OCI-LY3 (cell line): ENCODE data around the gene MICU1.
"Not testable (repeated sequence)": the region's sequence is repeated elsewhere in the genome, so short reads cannot be mapped to it uniquely, and the experiment has no call there.

ENCODE experiments used
- H2AFZ ChIP-seq: fragments of 200-600, 300-600 bp; shearing (Covaris generic); 2 replicates; pipeline ENCODE4 v1.6.0; 2014; ENCODE audit warnings: antibody characterized with exemption, low read depth, low read length
- H3K27ac ChIP-seq: fragments of 200-600, 300-600 bp; sonication (generic); 2 replicates; pipeline ENCODE4 v1.5.1; 2014; ENCODE audit warnings: mild to moderate bottlenecking, low read length, moderate library complexity, mixed read lengths
- H3K27me3 ChIP-seq: fragments of 200-600, 300-600 bp; sonication (generic); 2 replicates; pipeline ENCODE4 v1.6.1; 2014; ENCODE audit warnings: low read depth, low read length, mixed read lengths
- H3K36me3 ChIP-seq: fragments of 200-600, 300-600 bp; sonication (generic); replicated peaks from 2 replicates; pipeline ENCODE3; 2014; ENCODE audit warnings: low read depth, low read length, mixed read lengths
- H3K4me1 ChIP-seq: fragments of 300-600, 200-600 bp; sonication (generic); 2 replicates; pipeline ENCODE4 v1.6.1; 2014; ENCODE audit warnings: low read length, mixed read lengths
- H3K4me2 ChIP-seq: fragments of 200-600, 300-600 bp; sonication (generic); 2 replicates; pipeline ENCODE4 v1.6.1; 2014; ENCODE audit warnings: low read length, mixed read lengths
- H3K4me3 ChIP-seq: fragments of 300-600, 200-600 bp; sonication (generic); 2 replicates; pipeline ENCODE4 v1.5.1; 2014; ENCODE audit warnings: antibody characterized with exemption, mild to moderate bottlenecking, low read length, moderate library complexity
- H3K79me2 ChIP-seq: fragments of 300-600, 200-600 bp; shearing (Covaris generic); 2 replicates; pipeline ENCODE4 v1.6.1; 2014; ENCODE audit warnings: mild to moderate bottlenecking, low read length, mixed read lengths
- H3K9ac ChIP-seq: fragments of 300-600, 200-600 bp; shearing (Covaris generic); 2 replicates; pipeline ENCODE4 v1.6.0; 2014; ENCODE audit warnings: mild to moderate bottlenecking, low read length, moderate library complexity
- H3K9me3 ChIP-seq: fragments of 200-600, 300-600 bp; shearing (Covaris generic); 2 replicates; pipeline ENCODE4 v1.6.1; 2014; ENCODE audit warnings: low read length, mixed read lengths; ENCODE audit not compliant: insufficient read depth
- H4K20me1 ChIP-seq: fragments of 200-600, 300-600 bp; sonication (generic); 2 replicates; pipeline ENCODE4 v1.6.1; 2016; ENCODE audit warnings: low read length, mixed read lengths; ENCODE audit not compliant: insufficient read depth
- EZH2phosphoT487 ChIP-seq: fragments of 200-600 bp; shearing (Covaris generic); IDR thresholded peaks from 2 replicates; pipeline ENCODE4 v1.6.1; 2018; ENCODE audit warnings: antibody characterized with exemption, mixed run types, low read depth
- TF ChIP-seq, protein P1 (sequence below): fragments of 200-600, 300-600 bp; sonication (generic); IDR thresholded peaks from 2 replicates; pipeline ENCODE4 v1.5.1; 2014; ENCODE audit warnings: antibody characterized with exemption, low read length, low read depth

The MICU1 gene, protein sequence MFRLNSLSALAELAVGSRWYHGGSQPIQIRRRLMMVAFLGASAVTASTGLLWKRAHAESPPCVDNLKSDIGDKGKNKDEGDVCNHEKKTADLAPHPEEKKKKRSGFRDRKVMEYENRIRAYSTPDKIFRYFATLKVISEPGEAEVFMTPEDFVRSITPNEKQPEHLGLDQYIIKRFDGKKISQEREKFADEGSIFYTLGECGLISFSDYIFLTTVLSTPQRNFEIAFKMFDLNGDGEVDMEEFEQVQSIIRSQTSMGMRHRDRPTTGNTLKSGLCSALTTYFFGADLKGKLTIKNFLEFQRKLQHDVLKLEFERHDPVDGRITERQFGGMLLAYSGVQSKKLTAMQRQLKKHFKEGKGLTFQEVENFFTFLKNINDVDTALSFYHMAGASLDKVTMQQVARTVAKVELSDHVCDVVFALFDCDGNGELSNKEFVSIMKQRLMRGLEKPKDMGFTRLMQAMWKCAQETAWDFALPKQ

DNA sequence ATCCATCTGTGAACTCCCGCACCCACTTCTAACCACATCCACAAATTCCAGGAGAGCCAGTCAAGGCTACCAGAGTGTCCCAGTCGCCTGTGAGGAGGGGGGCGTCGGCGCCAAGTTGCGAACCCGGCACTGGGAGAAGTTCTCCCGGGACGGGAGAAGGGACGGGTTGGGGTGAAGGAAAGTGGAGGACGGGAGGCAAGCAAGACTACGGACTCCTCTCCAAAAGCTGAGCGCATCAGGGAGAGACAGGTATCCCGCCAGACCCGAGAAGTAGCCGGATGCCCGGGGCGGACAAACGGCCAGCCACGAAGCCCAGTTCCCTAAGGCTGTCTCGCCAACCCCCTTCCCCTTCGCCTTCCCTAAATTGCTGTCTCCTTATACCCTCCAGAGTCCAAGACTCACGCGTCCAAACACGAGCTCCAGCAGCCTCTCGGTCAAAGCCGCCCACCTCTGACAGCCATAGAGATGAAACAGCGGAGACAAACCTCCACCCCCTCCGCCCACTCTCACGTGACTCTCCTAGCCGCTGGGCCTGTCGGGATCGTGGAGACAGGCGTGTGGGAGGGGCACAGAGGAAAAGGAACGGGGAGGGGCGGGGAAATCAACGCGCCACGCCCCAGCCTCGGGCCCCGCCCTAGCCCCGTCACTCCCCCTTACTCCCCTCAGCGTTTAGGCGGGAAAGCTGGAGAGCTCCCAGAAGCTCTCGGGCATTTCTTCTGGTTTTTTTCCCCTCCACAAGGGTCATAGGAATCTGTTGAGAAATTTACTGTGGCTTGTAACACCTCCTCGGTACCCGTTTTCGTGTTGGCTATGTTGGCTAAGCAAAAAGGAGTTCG is at the start of gene MICU1:
MICU1 (minus strand) TSS at position 472 of the 836 bp plus-strand sequence. CDS start 59,286 bp downstream, outside the sequence.
- Histone ChIP-seq H3K27me3 (no peaks in the 10 kb centered on the region), H3K4me2 (peak within 1 kb of the TSS; percentile 90), H2AFZ (peak within 1 kb of the TSS; percentile 95), H3K36me3 (no peaks in the 10 kb centered on the region), H3K9ac (peak within 1 kb of the TSS; percentile 75), H3K9me3 (no peaks in the 10 kb centered on the region), H3K27ac (peak within 1 kb of the TSS; percentile 38; the same call in 1 of the 2 replicates), H3K4me1 (peaks cover 10% of the 10 kb centered on the region), H3K4me3 (peak within 1 kb of the TSS; percentile 98), H3K79me2 (no peaks in the 10 kb centered on the region), H4K20me1 (no peaks in the 10 kb centered on the region)
- TF ChIP-seq EZH2phosphoT487, result no peak
- TF ChIP-seq, protein P1, sequence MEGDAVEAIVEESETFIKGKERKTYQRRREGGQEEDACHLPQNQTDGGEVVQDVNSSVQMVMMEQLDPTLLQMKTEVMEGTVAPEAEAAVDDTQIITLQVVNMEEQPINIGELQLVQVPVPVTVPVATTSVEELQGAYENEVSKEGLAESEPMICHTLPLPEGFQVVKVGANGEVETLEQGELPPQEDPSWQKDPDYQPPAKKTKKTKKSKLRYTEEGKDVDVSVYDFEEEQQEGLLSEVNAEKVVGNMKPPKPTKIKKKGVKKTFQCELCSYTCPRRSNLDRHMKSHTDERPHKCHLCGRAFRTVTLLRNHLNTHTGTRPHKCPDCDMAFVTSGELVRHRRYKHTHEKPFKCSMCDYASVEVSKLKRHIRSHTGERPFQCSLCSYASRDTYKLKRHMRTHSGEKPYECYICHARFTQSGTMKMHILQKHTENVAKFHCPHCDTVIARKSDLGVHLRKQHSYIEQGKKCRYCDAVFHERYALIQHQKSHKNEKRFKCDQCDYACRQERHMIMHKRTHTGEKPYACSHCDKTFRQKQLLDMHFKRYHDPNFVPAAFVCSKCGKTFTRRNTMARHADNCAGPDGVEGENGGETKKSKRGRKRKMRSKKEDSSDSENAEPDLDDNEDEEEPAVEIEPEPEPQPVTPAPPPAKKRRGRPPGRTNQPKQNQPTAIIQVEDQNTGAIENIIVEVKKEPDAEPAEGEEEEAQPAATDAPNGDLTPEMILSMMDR, result no peak

DNA sequence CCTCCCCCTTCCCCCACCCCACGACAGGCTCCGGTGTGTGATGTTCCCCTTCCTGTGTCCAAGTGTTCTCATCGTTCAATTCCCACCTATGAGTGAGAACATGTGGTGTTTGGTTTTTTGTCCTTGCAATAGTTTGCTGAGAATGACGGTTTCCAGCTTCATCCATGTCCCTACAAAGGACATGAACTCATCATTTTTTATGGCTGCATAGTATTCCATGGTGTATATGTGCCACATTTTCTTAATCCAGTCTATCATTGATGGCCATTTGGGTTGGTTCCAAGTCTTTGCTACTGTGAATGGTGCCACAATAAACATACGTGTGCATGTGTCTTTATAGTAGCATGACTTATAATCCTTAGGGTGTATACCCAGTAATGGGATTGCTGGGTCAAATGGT is 48.3 kb upstream of the MICU1 start:
- not testable (repeated sequence) for H3K79me2 ChIP-seq, H4K20me1 ChIP-seq, H2AFZ ChIP-seq, H3K9ac ChIP-seq, H3K27me3 ChIP-seq, H3K27ac ChIP-seq, H3K4me2 ChIP-seq, H3K36me3 ChIP-seq, H3K4me3 ChIP-seq, H3K9me3 ChIP-seq
- H3K4me1 ChIP-seq, result peaks cover 12% of the 10 kb centered on the region

DNA sequence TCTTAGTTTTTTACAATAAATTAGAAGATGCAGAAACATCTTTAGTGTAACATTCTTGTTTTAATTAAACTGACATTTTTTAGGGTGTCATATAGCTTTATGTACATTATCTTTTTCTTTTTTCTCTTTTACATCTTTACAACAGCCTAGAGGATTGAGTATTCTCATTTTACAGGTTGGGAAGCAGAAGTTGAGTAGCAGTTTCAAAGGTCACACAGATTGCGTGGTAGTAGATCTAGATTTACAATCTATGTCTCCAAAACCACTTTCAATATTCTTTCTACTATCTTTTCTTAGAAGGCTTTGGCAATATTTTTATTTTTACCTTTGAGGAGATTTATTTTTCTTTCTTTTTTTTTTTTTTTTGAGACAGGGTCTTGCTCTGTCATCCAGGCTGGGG is 47.4 kb upstream of the MICU1 start:
- Histone ChIP-seq H3K9ac (no peak overlapping the region), H3K79me2 (no peaks in the 10 kb centered on the region), H3K36me3 (no peaks in the 10 kb centered on the region), H2AFZ (no peak overlapping the region), H4K20me1 (no peaks in the 10 kb centered on the region), H3K27ac (no peak overlapping the region), H3K4me2 (no peak overlapping the region), H3K27me3 (no peaks in the 10 kb centered on the region), H3K4me3 (no peak overlapping the region), H3K4me1 (peaks cover 12% of the 10 kb centered on the region), H3K9me3 (no peaks in the 10 kb centered on the region)
- TF ChIP-seq, protein P1, result no peak
- TF ChIP-seq EZH2phosphoT487, result no peak

DNA sequence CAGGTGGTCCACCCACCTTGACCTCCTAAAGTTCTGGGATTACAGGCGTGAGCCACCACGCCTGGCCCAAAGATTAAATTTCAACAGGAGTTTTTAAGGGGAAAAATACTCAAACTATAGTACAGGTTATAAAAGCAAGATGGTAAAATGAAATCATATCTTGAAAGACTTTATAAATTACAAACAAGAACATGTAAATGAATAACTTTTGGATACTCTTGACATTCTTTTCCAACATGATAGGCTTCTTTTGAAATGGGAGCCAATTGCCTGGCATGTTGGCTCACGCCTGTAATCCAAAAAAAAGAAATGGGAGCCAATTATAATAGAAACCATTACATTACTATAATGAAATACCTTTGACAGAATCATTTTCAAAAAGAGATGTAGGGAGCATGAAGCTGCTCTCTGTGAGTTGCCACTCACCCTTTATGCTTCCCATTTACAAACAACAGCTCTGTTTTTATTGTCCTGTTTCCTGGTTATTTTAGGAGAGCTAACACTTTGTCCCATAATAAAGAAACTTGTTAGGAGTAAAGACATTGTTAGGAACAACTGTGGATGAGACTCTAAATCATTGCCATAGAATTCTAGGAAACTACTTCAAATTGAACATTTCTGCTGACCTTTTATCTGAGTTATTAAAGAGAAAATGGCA is 41.5 kb upstream of the MICU1 start:
- no peak for TF ChIP-seq EZH2phosphoT487
- TF ChIP-seq, protein P1, result no peak

More for the DNA sequence above, 41.5 kb upstream of the MICU1 start:
- Histone ChIP-seq H3K4me1 (no peaks in the 10 kb centered on the region), H3K9ac (no peak overlapping the region), H3K9me3 (no peaks in the 10 kb centered on the region), H2AFZ (no peak overlapping the region), H4K20me1 (no peaks in the 10 kb centered on the region), H3K27me3 (no peaks in the 10 kb centered on the region), H3K79me2 (no peaks in the 10 kb centered on the region), H3K4me2 (no peak overlapping the region), H3K36me3 (no peaks in the 10 kb centered on the region), H3K4me3 (no peak overlapping the region), H3K27ac (no peak overlapping the region)
